Smooth muscle cell (in vitro differentiated cells): Measurements from ENCODE around the gene RAPGEF2. TPM values are rescaled to one million over a fixed set of nuclear protein-coding genes. Genes with fewer than 3 reads are reported as not detected.
"Not testable (repeated sequence)": the region's sequence is repeated elsewhere in the genome, so short reads cannot be mapped to it uniquely, and the experiment has no call there.

ENCODE experiments used
- DNase-seq: peaks from one replicate; lab custom pipeline; 2025; ENCODE audit not compliant: unreplicated experiment; lab: John Stamatoyannopoulos, UW
- H2AFZ ChIP-seq: fragments of 200-600 bp; sonication (generic); 2 replicates; pipeline ENCODE4 v1.6.0; 2016; ENCODE audit warnings: antibody characterized with exemption, low read depth, mild to moderate bottlenecking
- H3F3A ChIP-seq: fragments of 200-600 bp; sonication (generic); 2 replicates; pipeline ENCODE4 v1.6.0; 2017; ENCODE audit warnings: antibody characterized with exemption, low read depth
- H3K27ac ChIP-seq: fragments of 200-600 bp; sonication (generic); 2 replicates; pipeline ENCODE4 v1.5.1; 2016; ENCODE audit warnings: low read depth, mild to moderate bottlenecking
- H3K27me3 ChIP-seq: fragments of 200-600 bp; sonication (generic); 2 replicates; pipeline ENCODE4 v1.6.1; 2016; ENCODE audit warnings: low read depth, mild to moderate bottlenecking
- H3K36me3 ChIP-seq: fragments of 200-600 bp; sonication (generic); 2 replicates; pipeline ENCODE4 v1.5.1; 2016; ENCODE audit warnings: low read depth
- H3K4me1 ChIP-seq: fragments of 200-600 bp; sonication (generic); 2 replicates; pipeline ENCODE4 v1.5.1; 2016; ENCODE audit warnings: low read depth
- H3K4me2 ChIP-seq: fragments of 200-600 bp; sonication (generic); 2 replicates; pipeline ENCODE4 v1.6.0; 2016; ENCODE audit warnings: mild to moderate bottlenecking
- H3K4me3 ChIP-seq: fragments of 200-600 bp; sonication (generic); 2 replicates; pipeline ENCODE4 v1.5.1; 2016; ENCODE audit warnings: mild to moderate bottlenecking
- H3K79me2 ChIP-seq: fragments of 200-600 bp; sonication (generic); 2 replicates; pipeline ENCODE4 v1.6.0; 2016; ENCODE audit warnings: low read depth, mild to moderate bottlenecking
- H3K9ac ChIP-seq: fragments of 200-600 bp; sonication (generic); 2 replicates; pipeline ENCODE4 v1.6.0; 2016; ENCODE audit warnings: low read depth
- H3K9me3 ChIP-seq: fragments of 200-600 bp; sonication (generic); replicated peaks from 2 replicates; pipeline ENCODE4 v1.5.1; 2016; ENCODE audit warnings: low read depth
- H4K20me1 ChIP-seq: fragments of 200-600 bp; sonication (generic); 2 replicates; pipeline ENCODE4 v1.6.0; 2016; ENCODE audit warnings: low read depth
- CTCF ChIP-seq: fragments of 200-600 bp; sonication (generic); IDR thresholded peaks from 2 replicates; pipeline ENCODE4 v1.5.1; 2017; ENCODE audit warnings: borderline replicate concordance, mild to moderate bottlenecking, antibody characterized with exemption; ENCODE audit not compliant: insufficient read depth, poor library complexity, severe bottlenecking
- WGBS: methylation state at CpG from one replicate; pipeline ENCODE4 v1.1.7; 2016; ENCODE audit warnings: low lambda C conversion rate; 5-methylcytosine and 5-hydroxymethylcytosine counted together
- polyA plus RNA-seq: library from polyadenylated mRNA; unstranded; fragments of >200 nt; fragmentation: Nextera tagmentation; extraction: Ambion mirVana; gene quantifications from 2 replicates; pipeline ENCODE4 v1.2.1, GENCODE V29; 2016
- total RNA-seq: library from RNA; depleted of rRNA; stranded (reverse); fragments of >200 nt; gene quantifications from 2 replicates; pipeline ENCODE4 v1.2.3, GENCODE V29; 2014

Gene RAPGEF2
- total and polyA plus RNA-seq, 2 experiments from 2014 or later, result 7.4 to 44.7 TPM

- DNase-seq, result no peak
- no peak overlapping the region for H3K4me3 ChIP-seq
- peaks cover 30% of the 10 kb centered on the region for H3K4me1 ChIP-seq
- no peak for TF ChIP-seq CTCF
- H3K9me3 ChIP-seq, result no peaks in the 10 kb centered on the region
- peak overlapping the region; percentile 20 for H3K4me2 ChIP-seq
- H3K27ac ChIP-seq, result peak overlapping the region; percentile 84
- H3K27me3 ChIP-seq, result no peaks in the 10 kb centered on the region
- WGBS, result 56% methylated on average over 4 of the region's 4 CpGs
- H3K9ac ChIP-seq, result peak overlapping the region; percentile 51
- peaks cover 59% of the 10 kb centered on the region for H3K79me2 ChIP-seq
- no peaks in the 10 kb centered on the region for H4K20me1 ChIP-seq
- no peaks in the 10 kb centered on the region for H3F3A ChIP-seq
- H3K36me3 ChIP-seq, result peaks cover 12% of the 10 kb centered on the region
- no peak overlapping the region for H2AFZ ChIP-seq
Measured at GRCh38 chr4:159308566-159309340, 205.9 kb downstream of the RAPGEF2 start.

GRCh38 chr4:159312236-159312635 lies 209.4 kb downstream of the RAPGEF2 start:
- H3K79me2 ChIP-seq, result peaks cover 27% of the 10 kb centered on the region
- TF ChIP-seq CTCF, result no peak
- H3F3A ChIP-seq, result peaks cover 3% of the 10 kb centered on the region
- peaks cover 5% of the 10 kb centered on the region for H3K36me3 ChIP-seq
- H3K27ac ChIP-seq, result no peak overlapping the region
- H3K9ac ChIP-seq, result no peak overlapping the region
- no peaks in the 10 kb centered on the region for H3K27me3 ChIP-seq
- no peak overlapping the region for H3K4me3 ChIP-seq
- DNase-seq, result no peak
- H3K4me1 ChIP-seq, result peaks cover 29% of the 10 kb centered on the region
- no peak overlapping the region for H2AFZ ChIP-seq
- H3K9me3 ChIP-seq, result no peaks in the 10 kb centered on the region
- H4K20me1 ChIP-seq, result no peaks in the 10 kb centered on the region
- H3K4me2 ChIP-seq, result no peak overlapping the region

- H3K4me1 ChIP-seq, H3K9ac ChIP-seq, DNase-seq, H3K27ac ChIP-seq, H3K36me3 ChIP-seq, H4K20me1 ChIP-seq, H3F3A ChIP-seq, H3K4me2 ChIP-seq, H3K27me3 ChIP-seq, H3K4me3 ChIP-seq, H3K9me3 ChIP-seq, H2AFZ ChIP-seq: not testable (repeated sequence)
- H3K79me2 ChIP-seq, result peaks cover 11% of the 10 kb centered on the region
- TF ChIP-seq CTCF, result peak; percentile 22
- WGBS, result 65% methylated on average over 12 of the region's 12 CpGs
Measured at GRCh38 chr4:159315879-159316278, 213.0 kb downstream of the RAPGEF2 start.

DNA sequence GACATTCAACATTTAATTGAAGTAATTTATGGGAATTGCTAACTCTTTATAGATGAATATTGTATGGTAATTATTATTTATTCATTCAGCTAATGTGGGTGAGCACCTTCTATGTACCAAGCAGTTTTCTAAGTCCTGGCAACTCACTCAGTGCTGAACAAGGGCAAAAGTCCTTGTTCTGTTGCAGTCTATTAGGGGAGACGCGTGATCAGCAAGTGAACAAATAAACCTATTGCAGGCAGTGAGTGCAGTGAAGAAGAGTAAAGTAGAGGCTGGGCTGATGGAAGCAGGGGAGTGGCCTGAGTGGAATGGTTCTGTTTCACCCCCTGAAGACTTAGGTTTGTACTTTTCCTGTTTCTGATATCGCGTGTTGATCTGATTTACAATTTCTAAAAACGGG lies 214.3 kb downstream of the RAPGEF2 start:
- Histone ChIP-seq H3K27ac (no peak overlapping the region), H3K4me2 (no peak overlapping the region), H2AFZ (no peak overlapping the region), H3K4me1 (no peaks in the 10 kb centered on the region), H3K4me3 (no peak overlapping the region), H4K20me1 (peaks cover 4% of the 10 kb centered on the region), H3K9me3 (no peaks in the 10 kb centered on the region), H3K9ac (no peak overlapping the region), H3K79me2 (peaks cover 6% of the 10 kb centered on the region), H3K36me3 (peaks cover 10% of the 10 kb centered on the region), H3F3A (peaks cover 3% of the 10 kb centered on the region), H3K27me3 (no peaks in the 10 kb centered on the region)
- WGBS, result 96% methylated on average over 5 of the region's 5 CpGs
- no peak for DNase-seq
- no peak for TF ChIP-seq CTCF
